Measurements from ENCODE around the gene MOGAT1.
"Not testable (repeated sequence)": the region's sequence is repeated elsewhere in the genome, so short reads cannot be mapped to it uniquely, and the experiment has no call there.

MOGAT1 gene

GRCh38 chr2:222709191-222709891, 37.9 kb downstream of the MOGAT1 start:
- DNase-seq (ENCODE audit: low read depth in 2 of 3, low spot score in 1 of 3), result no peak

- DNase-seq (ENCODE audit: low read depth in 2 of 3, low spot score in 1 of 3), result no peak
Observed at GRCh38 chr2:222710736-222711135, 39.3 kb downstream of the MOGAT1 start.

GRCh38 chr2:222711315-222711940, 40.0 kb downstream of the MOGAT1 start:
- no peak for DNase-seq (ENCODE audit: low read depth in 2 of 3, low spot score in 1 of 3)

DNA sequence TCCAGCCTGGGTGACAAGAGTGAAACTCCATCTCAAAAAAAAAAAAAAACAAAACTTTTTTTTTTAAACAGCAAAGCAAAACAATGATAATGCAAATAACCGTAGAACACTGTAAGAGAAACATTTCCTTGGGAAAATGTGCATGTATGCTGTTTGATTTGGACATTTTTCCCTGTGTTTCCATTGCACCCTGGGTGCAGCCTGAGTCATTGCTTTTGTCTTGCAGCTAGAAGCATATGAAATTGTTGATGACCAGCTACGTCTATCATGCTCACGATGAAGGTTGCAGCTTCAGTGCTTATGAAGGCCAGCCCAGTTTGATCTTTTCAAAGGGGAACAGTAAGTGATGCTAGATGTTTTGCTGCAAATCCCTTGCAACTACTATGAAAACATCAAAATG, 41.5 kb downstream of the MOGAT1 start:
- no peak for DNase-seq (ENCODE audit: low read depth in 2 of 3, low spot score in 1 of 3)

DNA sequence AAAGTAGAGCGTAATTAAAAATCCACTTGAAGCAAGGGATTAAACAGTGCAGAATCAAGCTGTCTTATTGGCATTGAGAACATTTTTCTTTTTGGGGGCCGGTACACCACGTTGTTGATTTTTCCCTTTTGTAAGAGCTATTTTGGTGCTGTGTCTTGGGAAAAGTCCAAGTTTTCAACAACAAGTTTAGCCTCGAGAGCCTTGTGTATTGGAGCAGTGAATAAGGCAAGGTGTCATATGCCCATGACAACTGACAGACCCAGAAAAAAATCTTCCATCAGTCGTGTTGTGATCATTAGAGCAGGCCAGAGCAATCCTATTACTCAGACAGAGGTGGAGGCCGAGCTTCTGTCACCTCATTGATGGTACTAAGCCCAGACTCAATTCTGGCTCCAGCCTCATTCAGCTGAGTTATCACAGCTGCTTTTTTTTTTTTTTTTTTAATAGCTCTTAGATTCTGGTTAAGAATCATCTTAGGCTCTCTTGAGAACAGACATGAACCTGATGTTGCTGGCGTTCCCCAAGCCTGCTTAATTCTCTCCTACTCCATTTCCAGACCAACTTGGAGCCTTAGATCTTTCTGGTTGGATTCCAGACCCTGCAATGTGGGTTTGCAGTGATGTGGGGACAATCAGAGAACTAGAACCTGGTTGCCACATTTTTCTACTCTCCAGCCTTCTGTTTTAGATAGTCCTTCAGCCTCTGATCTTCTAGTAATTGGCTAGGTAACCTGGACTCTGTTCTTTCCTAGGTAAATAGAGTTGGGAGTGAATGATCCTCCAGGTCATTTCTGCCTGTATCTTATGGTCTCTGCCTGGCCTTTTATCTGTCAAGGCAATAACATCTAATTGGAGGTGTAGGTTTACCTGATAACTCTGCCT, 43.1 kb downstream of the MOGAT1 start:
- DNase-seq (ENCODE audit: low read depth in 2 of 3, low spot score in 1 of 3), result no peak

GRCh38 chr2:222715742-222716141, 44.3 kb downstream of the MOGAT1 start:
- DNase-seq (ENCODE audit: low read depth in 2 of 3, low spot score in 1 of 3), result no peak

GRCh38 chr2:222719787-222720186, 48.3 kb downstream of the MOGAT1 start:
- not testable (repeated sequence) for DNase-seq (ENCODE audit: low read depth in 2 of 3, low spot score in 1 of 3)

DNA sequence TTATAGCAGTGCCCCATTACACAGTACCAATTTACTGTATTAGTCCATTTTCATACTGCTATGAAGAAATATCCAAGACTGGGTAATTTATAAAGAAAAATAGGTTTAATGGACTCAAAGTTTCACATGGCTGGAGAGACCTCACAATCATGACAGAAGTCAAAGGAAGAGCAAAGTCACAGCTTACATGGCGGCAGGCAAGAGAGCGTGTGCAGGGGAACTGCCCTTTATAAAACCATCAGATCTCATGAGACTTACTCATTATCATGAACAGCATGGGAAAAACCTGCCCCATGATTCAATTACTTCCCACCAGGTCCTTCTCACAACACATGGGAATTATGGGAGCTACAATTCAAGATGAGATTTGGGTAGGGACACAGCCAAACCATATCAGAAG, 50.1 kb downstream of the MOGAT1 start:
- not testable (repeated sequence) for DNase-seq (ENCODE audit: low read depth in 2 of 3, low spot score in 1 of 3)

DNA sequence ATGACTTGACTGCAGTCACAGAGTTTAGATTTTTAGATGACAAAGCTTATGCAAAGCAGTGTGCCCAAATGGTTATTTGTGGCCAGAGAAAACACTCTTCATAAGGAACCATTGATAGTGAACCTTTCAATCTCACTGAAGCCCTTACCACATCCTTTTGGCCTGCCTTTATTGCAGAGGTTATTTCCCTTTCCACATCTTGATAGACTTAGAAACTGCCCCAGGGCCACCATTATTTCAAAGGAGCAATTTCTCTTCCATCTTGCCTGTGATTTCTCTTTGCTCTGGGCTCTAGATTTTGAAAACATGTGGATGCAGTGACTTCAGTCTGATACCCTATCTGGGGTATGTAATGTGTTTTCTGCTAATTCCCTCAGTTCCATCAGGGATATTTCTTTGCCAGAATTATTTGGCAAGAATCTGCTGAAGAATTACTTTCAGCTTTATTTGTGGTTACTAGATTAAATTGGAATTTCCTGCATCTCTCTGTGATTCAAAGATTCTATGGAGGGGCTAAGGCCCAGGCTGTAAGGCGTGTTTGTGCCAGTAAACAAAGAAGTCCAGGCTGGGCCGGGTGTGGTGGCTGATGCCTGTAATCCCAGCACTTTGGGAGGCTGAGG, 51.0 kb downstream of the MOGAT1 start:
- DNase-seq (ENCODE audit: low read depth in 2 of 3, low spot score in 1 of 3), result no peak

GRCh38 chr2:222724208-222724607, 52.8 kb downstream of the MOGAT1 start:
- no peak for DNase-seq (ENCODE audit: low read depth in 2 of 3, low spot score in 1 of 3)

DNA sequence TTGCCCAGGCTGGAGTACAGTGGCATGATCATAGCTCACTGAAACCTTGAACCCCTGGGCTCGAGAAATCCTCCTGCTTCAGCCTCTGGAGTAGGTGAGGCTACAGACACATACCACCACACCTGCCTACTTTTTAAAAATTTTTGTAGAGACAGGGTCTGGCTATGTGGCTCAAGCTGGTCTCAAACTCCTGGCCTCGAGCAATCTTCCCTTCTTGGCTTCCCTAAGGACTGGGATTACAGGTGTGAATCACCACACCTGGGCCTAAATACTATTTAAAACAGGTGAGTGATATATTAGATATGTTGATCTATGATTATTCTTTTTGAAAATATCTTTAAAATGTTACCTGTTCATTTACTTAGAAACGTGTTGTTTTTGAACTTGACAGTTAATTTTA, 57.2 kb downstream of the MOGAT1 start:
- DNase-seq (ENCODE audit: low read depth in 2 of 3, low spot score in 1 of 3), result no peak

DNA sequence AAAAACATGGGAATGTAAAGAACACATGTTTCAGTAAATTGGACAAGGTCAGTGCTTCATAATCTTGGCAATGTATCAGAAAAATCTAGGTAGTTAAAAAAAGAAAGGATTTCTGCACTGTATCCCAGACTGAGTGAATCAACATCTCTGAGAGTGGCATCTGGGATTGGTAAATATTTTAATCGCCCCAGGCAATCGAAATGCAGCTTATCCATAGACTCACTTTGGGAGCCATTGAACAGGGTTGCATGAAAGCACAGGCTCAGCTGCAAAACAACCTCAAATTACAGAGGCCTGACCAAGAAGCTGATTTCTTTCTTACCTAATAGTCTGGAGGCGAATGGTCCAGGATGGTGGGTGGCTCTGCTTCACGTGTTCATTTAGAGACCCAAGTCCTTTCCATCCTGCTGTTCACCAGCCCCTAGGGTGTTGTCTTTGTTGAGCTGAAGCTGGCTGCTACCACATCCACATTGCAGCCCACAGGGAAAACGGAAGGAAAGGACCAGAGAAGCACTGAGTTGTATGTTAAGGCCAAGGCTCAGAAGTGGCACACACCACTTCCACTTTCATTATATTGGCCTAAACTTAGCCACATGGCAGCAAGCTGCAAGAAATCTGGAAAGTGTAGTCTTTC, 59.0 kb downstream of the MOGAT1 start:
- no peak for DNase-seq (ENCODE audit: low read depth in 2 of 3, low spot score in 1 of 3)

- no peak for DNase-seq (ENCODE audit: low read depth in 2 of 3, low spot score in 1 of 3)
Observed at GRCh38 chr2:222731201-222731621, 59.8 kb downstream of the MOGAT1 start.

GRCh38 chr2:222732489-222733178, 61.2 kb downstream of the MOGAT1 start:
- no peak for DNase-seq (ENCODE audit: low read depth in 2 of 3, low spot score in 1 of 3)

- no peak for DNase-seq (ENCODE audit: low read depth in 2 of 3, low spot score in 1 of 3)
Observed at GRCh38 chr2:222733470-222733845, 62.0 kb downstream of the MOGAT1 start.

DNA sequence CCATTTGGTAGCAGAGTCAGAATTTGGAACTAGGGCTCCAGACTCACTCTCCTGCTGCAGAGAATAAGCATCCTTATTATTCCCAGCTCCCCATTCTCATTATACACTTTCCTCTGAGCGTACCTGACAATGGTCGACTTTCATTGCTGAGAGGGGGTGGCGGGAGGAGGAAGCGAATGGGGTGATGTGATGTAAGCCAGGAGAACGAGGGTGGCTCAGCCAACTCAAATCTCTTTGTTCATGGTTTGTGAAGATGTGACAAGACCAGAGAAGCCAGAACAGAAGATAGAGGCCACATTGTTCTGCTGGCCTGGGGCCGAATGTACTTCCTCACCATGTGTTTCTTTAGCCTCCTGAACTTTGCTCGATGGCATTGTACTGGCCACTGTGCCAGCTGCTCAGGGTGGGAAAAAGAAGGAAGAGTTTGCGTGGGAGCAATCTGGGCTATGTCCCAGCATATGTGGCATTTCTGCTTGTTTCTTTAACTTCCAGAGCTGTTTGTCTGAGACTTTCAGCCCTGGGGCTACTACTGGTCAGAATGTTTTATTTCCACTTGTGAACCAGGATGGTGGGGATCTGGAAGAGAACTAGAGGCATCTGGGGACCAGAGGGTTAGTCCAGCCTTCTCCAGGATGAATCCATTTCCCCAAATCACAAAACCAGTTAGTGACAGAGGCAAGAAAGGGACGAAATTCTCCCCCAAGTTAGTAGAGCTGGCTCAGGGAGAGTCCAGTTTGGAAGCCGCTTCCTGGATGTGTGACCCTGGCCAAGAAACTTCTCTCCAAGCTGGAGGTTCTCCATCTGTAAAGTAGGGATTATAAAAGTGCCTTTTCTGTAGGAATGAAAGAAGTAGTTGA, 62.6 kb downstream of the MOGAT1 start:
- DNase-seq (ENCODE audit: low read depth in 2 of 3, low spot score in 1 of 3), result no peak

DNA sequence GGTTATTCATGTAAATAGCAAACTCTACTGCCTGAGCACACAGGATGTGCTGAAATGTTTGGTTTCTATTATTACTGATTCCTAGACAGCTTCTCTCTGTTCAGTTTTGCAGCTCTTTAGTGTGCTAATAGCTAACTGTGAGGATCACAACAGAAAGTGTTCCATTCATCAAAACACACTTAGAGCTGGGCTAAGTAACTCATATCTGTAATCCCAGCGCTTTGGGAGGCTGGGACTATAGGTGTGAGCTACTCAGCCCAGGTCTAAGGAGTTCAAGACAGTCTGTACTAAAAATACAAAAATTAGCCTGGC, 63.2 kb downstream of the MOGAT1 start:
- no peak for DNase-seq (ENCODE audit: low read depth in 2 of 3, low spot score in 1 of 3)

DNA sequence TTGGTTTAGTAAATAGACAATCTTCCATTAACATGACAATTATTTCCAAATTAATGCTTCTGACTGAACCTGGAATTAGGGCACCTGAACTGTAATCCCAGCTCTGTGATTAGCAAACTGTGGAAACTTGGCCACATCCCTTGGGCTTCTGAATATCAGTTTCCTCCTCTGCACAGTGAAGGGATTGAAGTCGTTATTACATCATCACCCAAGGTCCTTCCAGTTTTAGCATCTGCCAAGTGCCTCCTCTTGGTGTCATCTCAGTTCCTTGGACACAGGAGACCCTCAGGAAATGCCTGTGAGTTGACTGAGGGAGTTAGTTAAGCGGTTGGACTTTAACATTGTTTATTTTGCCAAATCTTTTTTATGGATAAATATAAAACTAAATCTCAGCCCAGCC, 64.8 kb downstream of the MOGAT1 start:
- DNase-seq (ENCODE audit: low read depth in 2 of 3, low spot score in 1 of 3), result no peak

DNA sequence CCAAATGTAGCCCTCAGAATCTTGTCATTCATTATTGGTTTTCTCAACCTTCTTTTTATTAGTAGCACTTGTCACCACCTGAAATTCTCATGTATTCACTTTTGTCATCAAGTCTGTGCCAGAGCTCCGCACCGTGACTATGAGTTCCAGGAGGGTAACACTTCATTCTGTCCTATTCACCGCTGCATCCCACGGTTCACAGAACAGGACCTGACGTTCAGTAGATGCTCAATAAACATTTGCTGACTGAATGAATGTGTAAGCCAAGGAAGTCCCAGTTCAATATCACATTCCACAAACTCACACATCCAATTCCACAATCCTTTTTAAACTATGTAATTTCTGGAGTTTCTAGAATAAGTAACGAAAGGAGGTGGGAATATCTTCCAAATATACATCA, 65.5 kb downstream of the MOGAT1 start:
- no peak for DNase-seq (ENCODE audit: low read depth in 2 of 3, low spot score in 1 of 3)

- DNase-seq (ENCODE audit: low read depth in 2 of 3, low spot score in 1 of 3), result no peak
Observed at GRCh38 chr2:222738312-222738711, 66.9 kb downstream of the MOGAT1 start.
